K562 (cell line): ENCODE data around the gene HOXB3. TPM values are rescaled to one million over a fixed set of nuclear protein-coding genes. Genes with fewer than 3 reads are reported as not detected.
A peak's percentile ranks its signal among the peaks of the same experiment; 100 is the strongest.

Experiments used
- BACH1 ChIP-seq: fragments of 200-800 bp; sonication (Bioruptor generic); IDR thresholded peaks from 2 replicates; pipeline ENCODE4 v1.6.1; 2016; ENCODE audit warnings: missing genetic modification characterization, missing compliant biosample characterization
- CGGBP1 ChIP-seq: fragments of 250-450 bp; sonication (Bioruptor Pico); IDR thresholded peaks from 2 replicates; pipeline ENCODE4 v1.9.0; 2021; ENCODE audit warnings: mild to moderate bottlenecking
- GATAD2A ChIP-seq: fragments of 450-650 bp; IDR thresholded peaks from 2 replicates; pipeline ENCODE4 v1.6.1; 2017
- GATAD2B ChIP-seq: fragments of 450-650 bp; IDR thresholded peaks from 2 replicates; pipeline ENCODE4 v1.6.1; 2017; ENCODE audit warnings: mild to moderate bottlenecking, borderline replicate concordance
- KLF6 ChIP-seq: fragments of 250-450 bp; sonication (Bioruptor Pico); IDR thresholded peaks from 2 replicates; pipeline ENCODE4 v1.4.0; 2020; ENCODE audit warnings: mild to moderate bottlenecking, moderate library complexity, borderline replicate concordance
- SAP30 ChIP-seq: fragments of 200-600 bp; sonication (generic); IDR thresholded peaks from 2 replicates; pipeline ENCODE4 v1.6.1; 2012; ENCODE audit warnings: borderline replicate concordance, low read depth, mild to moderate bottlenecking, moderate library complexity, low read length, control low read depth, inconsistent platforms; ENCODE audit not compliant: insufficient read depth, poor library complexity, severe bottlenecking
- SMAD4 ChIP-seq: fragments of 250-450 bp; sonication (Bioruptor Pico); conservative IDR thresholded peaks from 2 replicates; pipeline ENCODE4 v1.8.0; 2021; ENCODE audit warnings: inconsistent platforms, mild to moderate bottlenecking, moderate library complexity
- SREBF1 ChIP-seq: fragments of 150-350 bp; IDR thresholded peaks from 2 replicates; pipeline ENCODE4 v1.6.1; 2014; ENCODE audit warnings: antibody characterized with exemption, low read depth, low read length, borderline replicate concordance
- ZNF318 ChIP-seq, 2 experiments: fragments of 450-650 bp; IDR thresholded peaks; 2 replicates each; pipeline ENCODE4 v1.6.1; 2016; ENCODE audit warnings: mild to moderate bottlenecking in 2 of 2, borderline replicate concordance in 1 of 2, low read depth in 1 of 2, moderate library complexity in 1 of 2
- ZNF639 ChIP-seq, 2 experiments: fragments of 200-800 bp in 1 of 2; sonication (Bioruptor generic) in 1 of 2; sonication (generic) in 1 of 2; formaldehyde crosslinking in 1 of 2; IDR thresholded peaks in 1 of 2; conservative IDR thresholded peaks in 1 of 2; 2 replicates each; pipeline versions ENCODE4 v1.5.0 to v1.6.1; 2016 to 2020; ENCODE audit warnings: missing compliant biosample characterization in 1 of 2, missing genetic modification characterization in 1 of 2, missing genetic modification reagents in 1 of 2
- ZNF79 ChIP-seq: fragments of 250-450 bp; sonication (Bioruptor Pico); IDR thresholded peaks from 2 replicates; pipeline ENCODE4 v1.4.0; 2020; ENCODE audit warnings: low read depth, mild to moderate bottlenecking, moderate library complexity
- polyA plus RNA-seq, 8 experiments: library from polyadenylated mRNA; depleted of rRNA in 4 of 8; stranded (reverse) in 5 of 8; unstranded in 3 of 8; fragments of >200 nt; fragmentation: Nextera tagmentation in 2 of 8; fragmentation: Illumina TruSeq in 1 of 8; extraction: Ambion mirVana in 2 of 8; extraction: Trizol in 1 of 8; gene quantifications; 2 replicates each; pipeline versions ENCODE4 v1.2.1 to v1.2.3, GENCODE V29; 2011 to 2014; ENCODE audit warnings: inconsistent platforms in 1 of 8, missing spikeins in 1 of 8
- total RNA-seq, 7 experiments: library from RNA; depleted of rRNA in 6 of 7; stranded (reverse); fragments of >200 nt in 6 of 7; fragmentation: Illumina TruSeq in 2 of 7; extraction: Trizol in 2 of 7; gene quantifications; 2 replicates each; pipeline versions ENCODE4 v1.2.1 to v1.2.3, GENCODE V29; 2011 to 2021; ENCODE audit warnings: low replicate concordance in 1 of 7
- TF ChIP-seq, protein P1 (sequence below): IDR thresholded peaks from 2 replicates; pipeline ENCODE4 v1.6.1; 2011; ENCODE audit not compliant: insufficient read length; ENCODE audit errors: extremely low read depth
- TF ChIP-seq, protein P2 (sequence below): fragments of 450-650 bp; formaldehyde crosslinking; IDR thresholded peaks from 2 replicates; pipeline ENCODE4 v1.4.0; 2022; ENCODE audit warnings: mild to moderate bottlenecking, moderate library complexity

HOXB3 gene
- total and polyA plus RNA-seq, 9 of the 15 experiments (the other 6 are each of a cell fraction or from before 2014, with no cell fraction given) = 2.4 to 41.3 (median 20.2) TPM

- TF ChIP-seq, protein P1, sequence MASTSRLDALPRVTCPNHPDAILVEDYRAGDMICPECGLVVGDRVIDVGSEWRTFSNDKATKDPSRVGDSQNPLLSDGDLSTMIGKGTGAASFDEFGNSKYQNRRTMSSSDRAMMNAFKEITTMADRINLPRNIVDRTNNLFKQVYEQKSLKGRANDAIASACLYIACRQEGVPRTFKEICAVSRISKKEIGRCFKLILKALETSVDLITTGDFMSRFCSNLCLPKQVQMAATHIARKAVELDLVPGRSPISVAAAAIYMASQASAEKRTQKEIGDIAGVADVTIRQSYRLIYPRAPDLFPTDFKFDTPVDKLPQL = no peak
- TF ChIP-seq GATAD2A (peak; percentile 97), KLF6 (no peak), BACH1 (no peak), SAP30 (no peak), CGGBP1 (CRISPR knock-in tag) (no peak), SMAD4 (CRISPR knock-in tag) (peak; percentile 61), ZNF318 (IDR thresholded peaks at IDR 0.05; ENCODE audit: borderline replicate concordance in 1 of 2, low read depth in 1 of 2) (no peak), GATAD2B (no peak), ZNF79 (CRISPR knock-in tag) (no peak), SREBF1 (no peak), ZNF639 (CRISPR knock-in tag; conservative IDR thresholded peaks at IDR 0.05 in 1 of 2, IDR thresholded peaks at IDR 0.05 in 1 of 2) (peak in 1 of 2 experiments; percentile 2; a peak in 1 of 4 replicates)
- TF ChIP-seq, protein P2, sequence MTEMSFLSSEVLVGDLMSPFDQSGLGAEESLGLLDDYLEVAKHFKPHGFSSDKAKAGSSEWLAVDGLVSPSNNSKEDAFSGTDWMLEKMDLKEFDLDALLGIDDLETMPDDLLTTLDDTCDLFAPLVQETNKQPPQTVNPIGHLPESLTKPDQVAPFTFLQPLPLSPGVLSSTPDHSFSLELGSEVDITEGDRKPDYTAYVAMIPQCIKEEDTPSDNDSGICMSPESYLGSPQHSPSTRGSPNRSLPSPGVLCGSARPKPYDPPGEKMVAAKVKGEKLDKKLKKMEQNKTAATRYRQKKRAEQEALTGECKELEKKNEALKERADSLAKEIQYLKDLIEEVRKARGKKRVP (CRISPR knock-in tag) = no peak
Observed at GRCh38 chr17:48610282-48611211, 20.5 kb upstream of the HOXB3 start, which contains the start of gene HOXB7 (continued).
